Hippocampal formation (tissue), 2 donors: ENCODE data around the gene CCDC110.

Experiments used
- DNase-seq, 2 donors: peaks; one replicate each; lab custom pipeline; 2025; lab: John Stamatoyannopoulos, UW

CCDC110 gene

GRCh38 chr4:185472103-185472542 is 590 bp upstream of the CCDC110 start:
- DNase-seq, result no peak

- DNase-seq, result peak in 1 of 2 donors; percentile 64
These were observed 885 bp downstream of the CCDC110 start for GRCh38 chr4:185470501-185471195.

DNA sequence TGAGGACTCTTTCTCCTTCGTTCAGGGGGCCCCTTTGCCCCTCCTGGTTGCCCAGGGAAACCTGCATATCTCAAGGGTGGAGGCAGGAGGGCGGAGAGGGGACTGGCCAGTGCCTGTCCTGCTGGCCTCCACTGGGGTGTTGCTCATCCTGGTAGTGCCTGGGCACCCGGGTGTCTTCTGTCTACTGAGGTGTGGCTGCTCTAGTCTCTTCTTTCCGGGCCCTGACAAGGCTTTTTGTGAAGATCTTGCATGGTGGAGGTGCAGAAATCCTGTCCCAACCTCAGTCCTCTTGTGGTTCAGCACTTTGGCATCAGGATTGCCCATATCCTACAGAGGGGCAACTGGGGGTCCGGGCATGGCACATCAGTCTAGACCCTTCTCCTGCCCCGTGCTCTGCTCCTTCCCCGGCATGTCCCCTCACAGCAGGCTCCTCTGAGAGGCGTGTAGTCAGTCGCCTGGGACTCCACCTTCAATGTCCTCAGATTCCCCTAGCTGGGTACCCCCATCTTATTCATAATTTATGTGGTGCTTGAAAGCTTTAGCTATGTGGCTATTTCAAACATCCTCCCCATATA is 1.9 kb downstream of the CCDC110 start:
- no peak for DNase-seq

GRCh38 chr4:185468999-185469398 is 2.5 kb downstream of the CCDC110 start:
- no peak for DNase-seq

- no peak for DNase-seq
These were observed 3.5 kb downstream of the CCDC110 start for GRCh38 chr4:185467991-185468390.

- DNase-seq, result no peak
These were observed 4.4 kb downstream of the CCDC110 start for GRCh38 chr4:185467101-185467500.

DNA sequence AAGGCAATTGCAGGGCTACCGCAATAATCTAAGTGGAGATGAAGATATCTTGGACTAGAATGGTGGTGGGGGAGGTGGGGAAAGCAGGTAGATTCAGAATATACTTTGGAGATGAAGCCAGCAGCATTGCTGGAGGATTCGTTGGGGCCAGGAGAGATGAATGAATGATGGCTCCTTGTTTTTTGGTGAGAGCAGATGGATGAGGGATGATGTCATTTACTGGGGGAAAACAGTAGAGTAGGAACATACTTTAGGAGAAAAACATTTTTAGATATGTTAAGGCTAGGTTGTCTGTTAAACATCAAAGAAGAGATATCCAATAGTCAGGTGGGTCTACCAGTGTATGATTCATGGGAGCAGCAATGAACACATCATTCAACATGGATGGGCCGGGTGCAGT is 5.8 kb downstream of the CCDC110 start:
- DNase-seq, result no peak

GRCh38 chr4:185464887-185465286 is 6.6 kb downstream of the CCDC110 start:
- no peak for DNase-seq

GRCh38 chr4:185464183-185464582 is 7.3 kb downstream of the CCDC110 start:
- DNase-seq, result no peak

DNA sequence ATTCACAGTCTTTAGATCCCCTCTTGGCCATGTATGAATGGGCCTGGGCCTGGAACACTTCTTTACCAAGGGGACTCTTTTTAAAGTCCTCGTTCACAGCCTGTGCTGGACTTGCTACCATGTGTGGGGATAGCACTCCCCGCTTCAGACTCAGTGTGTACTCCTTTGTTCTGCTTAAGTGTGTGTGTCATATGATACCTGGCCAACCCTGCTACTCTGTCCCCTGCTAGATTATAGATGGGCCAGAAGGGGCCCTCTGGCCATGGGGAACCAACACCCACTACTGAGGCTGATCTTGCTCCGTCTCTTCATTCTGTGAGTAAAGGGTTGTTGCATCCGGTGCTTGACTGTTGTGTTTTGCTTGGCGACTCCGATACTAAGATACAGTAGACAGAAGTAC is 8.0 kb downstream of the CCDC110 start:
- DNase-seq, result no peak

GRCh38 chr4:185461565-185461964 is 10.0 kb downstream of the CCDC110 start:
- no peak for DNase-seq

GRCh38 chr4:185457136-185457535 is 14.4 kb downstream of the CCDC110 start:
- no peak for DNase-seq

GRCh38 chr4:185456131-185456530 is 15.4 kb downstream of the CCDC110 start:
- DNase-seq, result no peak

DNA sequence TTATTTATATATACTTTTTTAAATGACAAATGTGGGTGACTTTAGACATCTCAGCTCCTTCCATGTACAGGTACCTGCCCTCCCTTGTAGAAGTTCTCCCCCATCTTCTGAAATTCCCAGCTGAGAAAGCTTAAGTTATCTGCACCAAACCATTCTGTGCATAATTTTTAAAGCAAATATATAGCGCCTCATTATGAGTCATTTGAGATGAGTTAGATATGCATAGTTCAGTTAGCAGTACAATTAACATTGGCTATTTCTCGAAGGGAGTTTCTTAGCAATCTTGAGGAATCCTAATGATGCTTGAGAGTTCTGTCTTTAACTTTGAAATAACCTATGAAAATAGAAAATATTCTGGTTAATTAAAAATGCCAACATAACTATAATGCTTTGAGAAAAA is 26.3 kb downstream of the CCDC110 start:
- no peak for DNase-seq

DNA sequence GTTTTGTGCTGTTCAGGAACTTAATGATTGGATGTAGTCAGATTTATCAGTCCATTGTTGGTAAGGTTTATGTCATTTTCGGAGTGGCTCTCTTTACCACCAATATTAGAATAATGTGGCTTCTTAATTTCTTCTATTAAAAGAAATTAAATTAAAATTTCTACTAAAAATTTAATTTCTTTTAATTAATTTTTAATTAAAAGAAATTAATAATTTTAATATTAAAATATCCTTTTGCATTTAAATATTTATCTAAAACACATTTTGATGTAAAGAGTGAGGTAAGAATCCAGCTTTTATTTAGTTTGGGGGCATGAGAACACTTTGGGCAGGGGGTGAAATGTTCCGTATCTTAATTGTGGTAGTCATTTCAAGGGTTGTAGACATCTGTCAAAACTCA is 30.1 kb downstream of the CCDC110 start:
- DNase-seq, result no peak

DNA sequence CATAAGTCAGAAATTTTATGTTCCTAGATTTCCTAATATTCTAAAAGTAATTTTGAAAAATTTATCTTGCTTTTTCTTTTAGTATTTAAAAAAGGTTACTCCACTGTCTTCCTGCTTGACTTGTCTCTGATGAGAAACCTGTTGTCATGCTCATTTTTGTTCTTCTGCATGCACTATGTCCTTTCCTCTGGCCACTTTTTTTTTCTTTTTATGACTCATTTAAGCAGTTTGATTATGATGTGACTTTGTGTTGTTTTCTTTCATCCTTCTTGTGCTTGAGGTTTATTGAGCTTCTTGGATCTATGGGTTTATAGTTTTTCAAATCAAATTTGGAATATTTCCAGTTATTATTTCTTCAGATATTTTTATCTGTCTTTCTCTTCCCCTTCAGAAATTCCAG is 33.7 kb downstream of the CCDC110 start:
- no peak for DNase-seq

- DNase-seq, result no peak
These were observed 36.1 kb downstream of the CCDC110 start for GRCh38 chr4:185435466-185435865.

GRCh38 chr4:185429660-185430059 is 41.9 kb downstream of the CCDC110 start:
- no peak for DNase-seq

DNA sequence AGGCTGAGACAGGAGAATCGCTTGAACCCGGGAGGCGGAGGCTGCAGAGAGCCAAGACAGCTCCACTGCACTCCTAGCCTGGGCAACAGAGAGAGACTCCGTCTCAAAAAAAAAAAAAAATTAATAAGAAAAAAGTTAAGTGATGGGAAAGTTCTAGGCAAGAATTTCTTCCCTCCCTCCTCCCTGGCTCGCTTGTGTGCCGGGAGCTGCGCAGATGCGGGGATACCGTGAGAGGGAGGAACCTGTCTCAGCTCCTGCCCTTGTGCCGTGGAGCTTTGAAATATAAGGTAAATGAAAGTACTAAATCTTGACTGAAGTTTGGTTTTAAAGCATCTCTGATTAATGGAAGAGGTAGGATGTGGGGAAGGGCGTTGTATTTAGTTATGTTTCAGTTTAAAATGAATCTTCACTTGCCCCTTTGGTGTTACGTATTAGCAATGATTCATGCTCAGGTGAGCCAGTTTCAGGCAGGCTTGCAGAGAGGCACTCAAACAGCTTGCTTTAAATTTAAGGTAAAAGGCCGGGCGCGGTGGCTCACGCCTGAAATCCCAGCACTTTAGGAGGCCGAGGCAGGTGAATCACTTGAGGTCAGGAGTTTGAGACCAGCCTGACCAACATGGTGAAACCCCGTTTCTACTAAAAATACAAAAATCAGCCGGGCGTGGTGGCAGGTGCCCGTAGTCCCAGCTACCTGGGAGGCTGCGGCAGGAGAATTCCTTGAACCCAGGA is 44.4 kb downstream of the CCDC110 start:
- no peak for DNase-seq

DNA sequence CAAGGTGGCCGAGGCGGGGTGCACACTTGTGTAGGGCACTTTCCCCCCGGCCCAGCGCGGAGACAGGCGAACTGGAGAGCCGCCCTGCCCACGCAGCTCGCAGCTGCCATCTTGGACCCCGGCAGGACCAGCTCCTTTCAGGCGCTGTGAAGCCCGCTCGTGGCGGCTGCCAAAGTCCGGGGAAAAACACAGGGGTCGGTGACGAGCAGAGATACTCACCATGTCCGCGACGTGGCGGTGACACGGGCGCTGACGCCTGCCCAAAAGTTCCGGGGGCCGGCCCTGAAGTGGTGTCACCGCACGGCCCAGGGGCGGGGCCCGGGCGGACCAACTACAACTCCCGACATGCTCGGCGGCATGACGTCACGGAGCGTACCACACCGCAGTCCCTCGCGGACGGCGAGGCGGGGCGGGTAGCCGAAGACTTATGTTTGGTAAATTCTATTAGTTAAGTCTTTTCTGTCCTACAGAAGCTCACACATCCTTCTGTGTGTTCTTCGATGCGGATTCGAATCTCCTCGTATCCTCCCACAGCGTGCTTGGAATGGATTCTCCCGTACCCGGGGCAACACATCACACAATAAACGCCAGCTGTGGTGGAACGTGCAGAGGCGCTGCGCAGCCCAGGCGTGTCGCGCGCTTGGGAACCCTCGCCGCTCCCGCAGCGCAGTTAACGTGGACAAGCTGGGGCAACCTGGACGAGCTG is 45.7 kb downstream of the CCDC110 start, which contains the start of gene UFSP2:
TSS of gene UFSP2 (minus strand) at position 318 of the 706 bp plus-strand sequence. CDS start at position 222, 96 bp downstream.
- peak; percentile 90 for DNase-seq

- DNase-seq, result peak in 1 of 2 donors; percentile 62
These were observed 46.5 kb downstream of the CCDC110 start for GRCh38 chr4:185424905-185425646.
